Panc1 (cell line): ENCODE results near the gene CCDC78. TPM values are rescaled to one million over a fixed set of nuclear protein-coding genes. Genes with fewer than 3 reads are reported as not detected.

Experiments
- ATAC-seq: fragments of 200-7000 bp; cut with Tn5 transposase; 2 replicates; pipeline ENCODE4 v1.9.1; 2020; ENCODE audit warnings: mild to moderate bottlenecking, moderate library complexity
- BruUV-seq: library from RNA; stranded (reverse); fragments of 400-500 nt; replicated peaks from 2 replicates; lab custom pipeline; 2021; lab: Mats Ljungman, UMichigan
- CTCF ChIA-PET: fragments of 300-600 bp; sonication (Branson Sonifier 250); formaldehyde crosslinking; loops from one replicate; lab custom pipeline; 2022; ENCODE audit warnings: antibody characterized with exemption; lab: Charles Lee
- POLR2A ChIA-PET: fragments of 300-600 bp; sonication (Branson Sonifier 250); formaldehyde crosslinking; loops from one replicate; lab custom pipeline; 2022; ENCODE audit warnings: antibody characterized with exemption; lab: Charles Lee
- DNase-seq: peaks from one replicate; pipeline ENCODE4 v3.0.0-alpha.2; 2010; ENCODE audit warnings: low read depth, low spot score
- H3K27ac ChIP-seq: 2 replicates; pipeline ENCODE4 v1.5.1; 2011; ENCODE audit warnings: mild to moderate bottlenecking, low read length, inconsistent platforms
- H3K27me3 ChIP-seq: fragments of 200-500 bp; sonication (Bioruptor generic); 2 replicates; pipeline ENCODE4 v1.6.0; 2014; ENCODE audit warnings: low read length, inconsistent platforms; ENCODE audit not compliant: control insufficient read depth, insufficient read depth
- H3K36me3 ChIP-seq: fragments of 200-500 bp; sonication (Bioruptor generic); 2 replicates; pipeline ENCODE4 v1.5.1; 2014; ENCODE audit warnings: inconsistent platforms, mild to moderate bottlenecking, low read length, moderate library complexity; ENCODE audit not compliant: control insufficient read depth, insufficient read depth
- H3K4me1 ChIP-seq: 2 replicates; pipeline ENCODE4 v1.5.1; 2011; ENCODE audit warnings: inconsistent platforms, mild to moderate bottlenecking, low read length, moderate library complexity; ENCODE audit not compliant: control insufficient read depth, insufficient read depth
- H3K4me3 ChIP-seq, 2 experiments: 2 replicates each; pipeline ENCODE4 v1.5.1; 2011 to 2012; ENCODE audit warnings: low read depth in 2 of 2, low read length in 2 of 2, mild to moderate bottlenecking in 2 of 2, inconsistent platforms in 1 of 2, moderate library complexity in 1 of 2
- H3K9me3 ChIP-seq: fragments of 200-500 bp; sonication (Bioruptor generic); 2 replicates; pipeline ENCODE4 v1.5.1; 2014; ENCODE audit warnings: low read depth, mild to moderate bottlenecking, inconsistent platforms, low read length, moderate library complexity; ENCODE audit not compliant: control insufficient read depth, insufficient read depth
- POLR2AphosphoS5 ChIP-seq: IDR thresholded peaks from 2 replicates; pipeline ENCODE4 v1.6.1; 2012; ENCODE audit warnings: mild to moderate bottlenecking, low read depth, low read length, moderate library complexity
- SIN3A ChIP-seq: IDR thresholded peaks from 2 replicates; pipeline ENCODE4 v1.6.1; 2012; ENCODE audit warnings: low read depth, mild to moderate bottlenecking, low read length, moderate library complexity, borderline replicate concordance; ENCODE audit not compliant: insufficient read depth
- TCF7L2 ChIP-seq: IDR thresholded peaks from 2 replicates; pipeline ENCODE4 v1.6.1; 2011; ENCODE audit warnings: mild to moderate bottlenecking, low read depth, low read length, inconsistent platforms
- in situ Hi-C: cut with HindIII; loops from 2 replicates; pipeline ENCODE4 v1.10.0; 2016; ENCODE audit warnings: low sequenced_read_pairs, low pct_unique_long_range_greater_than_20kb
- intact Hi-C: fragments of 100-400 bp; cut with micrococcal nuclease; formaldehyde crosslinking; loops from one replicate; pipeline ENCODE4 v1.10.0; 2022; ENCODE audit not compliant: unreplicated experiment
- total RNA-seq: library from RNA; stranded (reverse); gene quantifications from one replicate; pipeline ENCODE4 v1.2.1, GENCODE V29; 2021; ENCODE audit not compliant: unreplicated experiment
- TF ChIP-seq, protein P1 (sequence below), 2 experiments: IDR thresholded peaks; 2 replicates each; pipeline ENCODE4 v1.6.1; 2011 to 2012; ENCODE audit warnings: low read depth in 2 of 2, control low read depth in 1 of 2, low read length in 1 of 2, mild to moderate bottlenecking in 1 of 2, moderate library complexity in 1 of 2; ENCODE audit not compliant: insufficient read depth in 1 of 2
- TF ChIP-seq, protein P2 (sequence below): fragments of 450-650 bp; IDR thresholded peaks from 2 replicates; pipeline ENCODE4 v1.5.1; 2017; ENCODE audit warnings: mild to moderate bottlenecking

Gene CCDC78
- total RNA-seq, 1 experiment from 2014 or later = 18.2 TPM

DNA sequence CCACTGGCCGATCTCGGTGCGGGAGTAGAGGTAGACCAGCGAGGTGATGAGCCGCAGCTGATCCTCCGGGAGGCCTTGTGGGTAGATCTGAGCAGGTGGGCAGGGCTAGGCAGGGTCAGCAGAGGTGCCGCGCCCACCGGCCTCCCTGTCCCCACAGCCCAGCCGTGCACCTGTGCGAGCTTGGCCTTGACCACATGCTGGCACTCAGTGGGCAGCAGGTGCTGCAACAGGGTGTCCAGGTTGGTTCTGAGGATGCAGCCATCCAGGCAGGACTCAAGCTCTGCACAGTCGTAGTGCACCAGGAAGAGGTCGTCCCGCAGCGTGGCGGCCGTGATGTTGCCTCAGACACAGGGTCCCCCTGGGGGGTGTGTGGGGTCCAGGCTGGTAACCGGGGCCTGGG is 46.7 kb upstream of the CCDC78 start:
- Histone ChIP-seq H3K4me3 (no peak overlapping the region), H3K4me1 (peaks cover 5% of the 10 kb centered on the region), H3K9me3 (no peaks in the 10 kb centered on the region), H3K27me3 (no peaks in the 10 kb centered on the region), H3K36me3 (no peaks in the 10 kb centered on the region), H3K27ac (no peak overlapping the region)
- no TSS peak for BruUV-seq
- ChIA-PET CTCF (interaction anchor here (0.6 kb wide), 1 partner anchor 106 kb away, joined by 6 read pairs; no protein-coding TSS in a partner anchor), POLR2A (interaction anchor here (0.7 kb wide), 1 partner anchor 12 kb away, joined by 5 read pairs; no protein-coding TSS in a partner anchor)
- ATAC-seq (no peak), DNase-seq (no peak)
- in situ Hi-C loops = no loop called here
- intact Hi-C loops = no loop called here
- no peak for TF ChIP-seq SIN3A
- TF ChIP-seq POLR2AphosphoS5 = no peak
- no peak for TF ChIP-seq TCF7L2
- TF ChIP-seq, protein P1, sequence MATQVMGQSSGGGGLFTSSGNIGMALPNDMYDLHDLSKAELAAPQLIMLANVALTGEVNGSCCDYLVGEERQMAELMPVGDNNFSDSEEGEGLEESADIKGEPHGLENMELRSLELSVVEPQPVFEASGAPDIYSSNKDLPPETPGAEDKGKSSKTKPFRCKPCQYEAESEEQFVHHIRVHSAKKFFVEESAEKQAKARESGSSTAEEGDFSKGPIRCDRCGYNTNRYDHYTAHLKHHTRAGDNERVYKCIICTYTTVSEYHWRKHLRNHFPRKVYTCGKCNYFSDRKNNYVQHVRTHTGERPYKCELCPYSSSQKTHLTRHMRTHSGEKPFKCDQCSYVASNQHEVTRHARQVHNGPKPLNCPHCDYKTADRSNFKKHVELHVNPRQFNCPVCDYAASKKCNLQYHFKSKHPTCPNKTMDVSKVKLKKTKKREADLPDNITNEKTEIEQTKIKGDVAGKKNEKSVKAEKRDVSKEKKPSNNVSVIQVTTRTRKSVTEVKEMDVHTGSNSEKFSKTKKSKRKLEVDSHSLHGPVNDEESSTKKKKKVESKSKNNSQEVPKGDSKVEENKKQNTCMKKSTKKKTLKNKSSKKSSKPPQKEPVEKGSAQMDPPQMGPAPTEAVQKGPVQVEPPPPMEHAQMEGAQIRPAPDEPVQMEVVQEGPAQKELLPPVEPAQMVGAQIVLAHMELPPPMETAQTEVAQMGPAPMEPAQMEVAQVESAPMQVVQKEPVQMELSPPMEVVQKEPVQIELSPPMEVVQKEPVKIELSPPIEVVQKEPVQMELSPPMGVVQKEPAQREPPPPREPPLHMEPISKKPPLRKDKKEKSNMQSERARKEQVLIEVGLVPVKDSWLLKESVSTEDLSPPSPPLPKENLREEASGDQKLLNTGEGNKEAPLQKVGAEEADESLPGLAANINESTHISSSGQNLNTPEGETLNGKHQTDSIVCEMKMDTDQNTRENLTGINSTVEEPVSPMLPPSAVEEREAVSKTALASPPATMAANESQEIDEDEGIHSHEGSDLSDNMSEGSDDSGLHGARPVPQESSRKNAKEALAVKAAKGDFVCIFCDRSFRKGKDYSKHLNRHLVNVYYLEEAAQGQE (IDR thresholded peaks at IDR 0.05; ENCODE audit: insufficient read depth in 1 of 2, low read depth in 2 of 2, low read length in 1 of 2) = no peak
- TF ChIP-seq, protein P2, sequence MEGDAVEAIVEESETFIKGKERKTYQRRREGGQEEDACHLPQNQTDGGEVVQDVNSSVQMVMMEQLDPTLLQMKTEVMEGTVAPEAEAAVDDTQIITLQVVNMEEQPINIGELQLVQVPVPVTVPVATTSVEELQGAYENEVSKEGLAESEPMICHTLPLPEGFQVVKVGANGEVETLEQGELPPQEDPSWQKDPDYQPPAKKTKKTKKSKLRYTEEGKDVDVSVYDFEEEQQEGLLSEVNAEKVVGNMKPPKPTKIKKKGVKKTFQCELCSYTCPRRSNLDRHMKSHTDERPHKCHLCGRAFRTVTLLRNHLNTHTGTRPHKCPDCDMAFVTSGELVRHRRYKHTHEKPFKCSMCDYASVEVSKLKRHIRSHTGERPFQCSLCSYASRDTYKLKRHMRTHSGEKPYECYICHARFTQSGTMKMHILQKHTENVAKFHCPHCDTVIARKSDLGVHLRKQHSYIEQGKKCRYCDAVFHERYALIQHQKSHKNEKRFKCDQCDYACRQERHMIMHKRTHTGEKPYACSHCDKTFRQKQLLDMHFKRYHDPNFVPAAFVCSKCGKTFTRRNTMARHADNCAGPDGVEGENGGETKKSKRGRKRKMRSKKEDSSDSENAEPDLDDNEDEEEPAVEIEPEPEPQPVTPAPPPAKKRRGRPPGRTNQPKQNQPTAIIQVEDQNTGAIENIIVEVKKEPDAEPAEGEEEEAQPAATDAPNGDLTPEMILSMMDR = no peak

DNA sequence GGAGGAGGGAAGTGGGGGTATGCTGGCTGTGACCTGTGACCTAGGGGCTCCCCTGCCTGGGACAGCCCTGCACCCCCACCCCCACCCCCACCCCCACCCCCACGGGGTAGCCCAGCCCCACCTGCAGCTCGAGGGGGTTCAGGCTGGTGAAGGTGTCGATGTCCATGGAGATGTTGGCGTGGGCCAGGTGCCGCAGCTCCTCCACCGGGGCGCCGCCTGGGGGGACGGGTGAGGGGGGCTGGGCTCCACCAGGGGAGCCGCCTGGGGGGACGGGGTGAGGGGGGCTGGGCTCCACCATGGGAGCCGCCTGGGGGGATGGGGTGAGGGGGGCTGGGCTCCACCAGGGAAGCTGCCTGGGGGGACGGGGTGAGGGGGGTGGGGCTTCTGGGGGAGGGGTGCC is 44.2 kb upstream of the CCDC78 start:
- no TSS peak for BruUV-seq
- Histone ChIP-seq H3K36me3 (no peaks in the 10 kb centered on the region), H3K27me3 (no peaks in the 10 kb centered on the region), H3K27ac (no peak overlapping the region), H3K4me1 (no peaks in the 10 kb centered on the region; the same call in 1 of the 2 replicates), H3K9me3 (no peaks in the 10 kb centered on the region), H3K4me3 (no peak overlapping the region)
- DNase-seq = no peak
- no peak for ATAC-seq
- POLR2A ChIA-PET = no interaction called here
- CTCF ChIA-PET = no interaction called here
- in situ Hi-C loops (no loop called here), intact Hi-C loops (no loop called here)
- TF ChIP-seq TCF7L2 (no peak), SIN3A (no peak), POLR2AphosphoS5 (no peak)
- TF ChIP-seq, protein P1 (IDR thresholded peaks at IDR 0.05; ENCODE audit: insufficient read depth in 1 of 2, low read depth in 2 of 2, low read length in 1 of 2) = no peak
- TF ChIP-seq, protein P2 = no peak
